B cell (primary cell): Measurements from ENCODE around the gene KLK2. TPM values are rescaled to one million over a fixed set of nuclear protein-coding genes. Genes with fewer than 3 reads are reported as not detected.

Source experiments
- ATAC-seq: fragments of 200-7000 bp; cut with Tn5 transposase; one replicate; pipeline ENCODE4 v1.10.0; 2021; ENCODE audit warnings: low read depth, mild to moderate bottlenecking, moderate number of reproducible peaks, moderate library complexity
- CTCF ChIA-PET: fragments of 350-600 bp; sonication (Branson Sonifier 250); formaldehyde crosslinking; loops from one replicate; lab custom pipeline; 2021; ENCODE audit warnings: antibody characterized with exemption, inconsistent platforms; lab: Charles Lee
- POLR2A ChIA-PET: fragments of 350-600 bp; sonication (Branson Sonifier 250); formaldehyde crosslinking; loops from one replicate; lab custom pipeline; 2021; ENCODE audit warnings: antibody characterized with exemption; lab: Charles Lee
- DNase-seq: peaks from one replicate; pipeline ENCODE4 v3.0.0; 2013
- H2AFZ ChIP-seq: 2 replicates; pipeline ENCODE4 v1.6.1; 2012; ENCODE audit warnings: mild to moderate bottlenecking, low read depth, low read length; ENCODE audit not compliant: insufficient read depth, poor library complexity, severe bottlenecking
- H3K27ac ChIP-seq, 2 donors: 1 replicate in 1 of 2; 2 replicates in 1 of 2; pipeline ENCODE4 v1.5.1; 2012 to 2013; ENCODE audit warnings: low read length in 2 of 2, mild to moderate bottlenecking in 2 of 2, moderate library complexity in 1 of 2
- H3K27me3 ChIP-seq, 4 experiments: fragments of 200-600 bp in 1 of 4; sonication (generic) in 1 of 4; replicated peaks in 1 of 4; 1 replicate in 2 of 4; 2 replicates in 2 of 4; pipeline versions ENCODE4 v1.6.1 to v1.7.0; 2013 to 2016; ENCODE audit warnings: low read length in 3 of 4, mild to moderate bottlenecking in 2 of 4, mixed read lengths in 1 of 4, moderate library complexity in 1 of 4; ENCODE audit not compliant: insufficient read depth in 4 of 4, control insufficient read depth in 3 of 4; ENCODE audit errors: control extremely low read depth in 1 of 4
- H3K36me3 ChIP-seq, 2 experiments: replicated peaks in 1 of 2; 1 replicate in 1 of 2; 2 replicates in 1 of 2; pipeline versions ENCODE4 v1.6.1 to v1.7.1; 2013; ENCODE audit warnings: low read length in 1 of 2; ENCODE audit not compliant: insufficient read depth in 2 of 2, control insufficient read depth in 1 of 2; ENCODE audit errors: control extremely low read depth in 1 of 2, extremely low read depth in 1 of 2
- H3K4me1 ChIP-seq, 2 donors: fragments of 200-600 bp in 1 of 2; sonication (generic) in 1 of 2; 1 replicate in 1 of 2; 2 replicates in 1 of 2; pipeline versions ENCODE4 v1.5.1 to v1.6.1; 2013 to 2017; ENCODE audit warnings: low read length in 2 of 2; ENCODE audit not compliant: control insufficient read depth in 2 of 2, insufficient read depth in 2 of 2
- H3K4me2 ChIP-seq: replicated peaks from 2 replicates; pipeline ENCODE3; 2012; ENCODE audit warnings: mild to moderate bottlenecking, low read depth, low read length; ENCODE audit not compliant: poor library complexity, severe bottlenecking
- H3K4me3 ChIP-seq, 5 experiments: fragments of 200-600 bp in 1 of 5; sonication (generic) in 1 of 5; 1 replicate in 3 of 5; 2 replicates in 2 of 5; pipeline versions ENCODE4 v1.5.1 to v1.7.0; 2011 to 2016; ENCODE audit warnings: low read length in 4 of 5, mild to moderate bottlenecking in 4 of 5, low read depth in 2 of 5, control low read depth in 1 of 5, moderate library complexity in 1 of 5; ENCODE audit not compliant: insufficient read depth in 1 of 5; ENCODE audit errors: control extremely low read depth in 1 of 5, extremely low read depth in 1 of 5
- H3K79me2 ChIP-seq: fragments of 200-600 bp; sonication (generic); one replicate; pipeline ENCODE4 v1.6.0; 2016; ENCODE audit warnings: low read length; ENCODE audit not compliant: control insufficient read depth, insufficient read depth
- H3K9ac ChIP-seq: fragments of 200-600 bp; sonication (generic); 2 replicates; pipeline ENCODE4 v1.6.1; 2017; ENCODE audit warnings: mild to moderate bottlenecking, low read length, moderate library complexity
- H3K9me3 ChIP-seq, 3 donors: one replicate each; pipeline versions ENCODE4 v1.6.1 to v1.7.1; 2013; ENCODE audit warnings: low read length in 2 of 3; ENCODE audit not compliant: control insufficient read depth in 2 of 3, insufficient read depth in 1 of 3; ENCODE audit errors: control extremely low read depth in 1 of 3
- H4K20me1 ChIP-seq: 2 replicates; pipeline ENCODE4 v1.6.0; 2012; ENCODE audit warnings: mild to moderate bottlenecking, low read length; ENCODE audit not compliant: insufficient read depth, control insufficient read depth, poor library complexity, severe bottlenecking
- H3K27ac Mint-ChIP-seq: one replicate; pipeline ENCODE4 v1.8.0; 2021; ENCODE audit warnings: mixed read lengths
- H3K27me3 Mint-ChIP-seq: one replicate; pipeline ENCODE4 v1.8.0; 2021; ENCODE audit warnings: mixed read lengths
- H3K4me1 Mint-ChIP-seq: one replicate; pipeline ENCODE4 v1.8.0; 2021; ENCODE audit warnings: mixed read lengths
- H3K4me3 Mint-ChIP-seq: one replicate; pipeline ENCODE4 v1.8.0; 2021; ENCODE audit warnings: mixed read lengths
- H3K9me3 Mint-ChIP-seq: one replicate; pipeline ENCODE4 v1.8.0; 2022; ENCODE audit warnings: mixed read lengths; ENCODE audit not compliant: insufficient read depth
- EZH2 ChIP-seq: IDR thresholded peaks from 2 replicates; pipeline ENCODE4 v1.6.1; 2012; ENCODE audit warnings: borderline replicate concordance, low read depth, mild to moderate bottlenecking, moderate library complexity, low read length; ENCODE audit not compliant: insufficient read depth, poor library complexity, severe bottlenecking
- WGBS: methylation state at CpG from one replicate; pipeline ENCODE4 v1.1.5; 2013; ENCODE audit warnings: missing lambda C conversion rate; ENCODE audit not compliant: insufficient coverage; 5-methylcytosine and 5-hydroxymethylcytosine counted together
- intact Hi-C: fragments of 100-400 bp; cut with micrococcal nuclease; formaldehyde crosslinking; loops from one replicate; pipeline ENCODE4 v1.10.0; 2022
- polyA plus RNA-seq: library from polyadenylated mRNA; depleted of rRNA; stranded (reverse); fragments of >200 nt; gene quantifications from 2 replicates; pipeline ENCODE4 v1.2.3, GENCODE V29; 2012
- total RNA-seq, 2 donors: library from RNA; stranded (reverse); fragments of 120-200 nt in 1 of 2; gene quantifications; 1 replicate in 1 of 2; 2 replicates in 1 of 2; pipeline versions ENCODE4 v1.2.3 to v1.2.4, GENCODE V29; 2013 to 2022
- TF ChIP-seq, protein P1 (sequence below): fragments of 200-600 bp; IDR thresholded peaks from one replicate; pipeline ENCODE4 v1.8.0; 2022; ENCODE audit warnings: antibody characterized with exemption, mild to moderate bottlenecking

The KLK2 gene
- total and polyA plus RNA-seq, 2 donors (not counting 1 experiment from before 2014, with no cell fraction given): 0.60 to 1.7 TPM

DNA sequence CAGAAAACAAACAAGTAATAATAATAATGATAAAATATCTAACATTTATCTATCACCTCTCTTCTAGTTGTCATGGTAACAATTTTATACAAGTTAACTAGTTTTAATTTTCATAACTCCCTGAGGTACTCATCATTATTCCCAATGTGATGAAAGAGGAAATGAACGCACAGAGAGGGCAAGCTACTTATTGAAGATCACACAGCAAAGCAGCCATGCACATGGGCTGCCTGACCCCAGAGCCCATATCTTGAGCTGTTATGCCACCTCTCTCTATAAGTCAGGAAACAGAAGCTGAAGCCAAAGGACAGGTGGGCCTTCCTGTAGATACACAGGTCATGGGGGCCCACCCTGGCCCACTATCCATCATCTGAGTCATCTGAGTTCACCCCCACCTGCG is 42.8 kb downstream of the KLK2 start:
- no peak overlapping the region for H3K27ac Mint-ChIP-seq
- no peak overlapping the region for H3K4me3 Mint-ChIP-seq
- peaks cover 0 to 2% (median 0%) of the 10 kb centered on the region in 3 donors for H3K9me3 ChIP-seq
- no peaks in the 10 kb centered on the region for H4K20me1 ChIP-seq
- no peaks in the 10 kb centered on the region for H3K9me3 Mint-ChIP-seq
- H3K27me3 Mint-ChIP-seq: peaks cover 22% of the 10 kb centered on the region
- no peak overlapping the region for H3K4me3 ChIP-seq
- no peak for ATAC-seq
- POLR2A ChIA-PET: no interaction called here
- intact Hi-C loops: no loop called here
- no peak overlapping the region for H3K27ac ChIP-seq
- no peak overlapping the region for H2AFZ ChIP-seq
- H3K27me3 ChIP-seq: peaks cover 0 to 32% (median 10%) of the 10 kb centered on the region in 4 experiments
- no peak for DNase-seq
- no peak overlapping the region for H3K9ac ChIP-seq
- H3K4me1 ChIP-seq: no peaks in the 10 kb centered on the region
- no peaks in the 10 kb centered on the region for H3K79me2 ChIP-seq
- no peak for TF ChIP-seq EZH2
- TF ChIP-seq, protein P1, sequence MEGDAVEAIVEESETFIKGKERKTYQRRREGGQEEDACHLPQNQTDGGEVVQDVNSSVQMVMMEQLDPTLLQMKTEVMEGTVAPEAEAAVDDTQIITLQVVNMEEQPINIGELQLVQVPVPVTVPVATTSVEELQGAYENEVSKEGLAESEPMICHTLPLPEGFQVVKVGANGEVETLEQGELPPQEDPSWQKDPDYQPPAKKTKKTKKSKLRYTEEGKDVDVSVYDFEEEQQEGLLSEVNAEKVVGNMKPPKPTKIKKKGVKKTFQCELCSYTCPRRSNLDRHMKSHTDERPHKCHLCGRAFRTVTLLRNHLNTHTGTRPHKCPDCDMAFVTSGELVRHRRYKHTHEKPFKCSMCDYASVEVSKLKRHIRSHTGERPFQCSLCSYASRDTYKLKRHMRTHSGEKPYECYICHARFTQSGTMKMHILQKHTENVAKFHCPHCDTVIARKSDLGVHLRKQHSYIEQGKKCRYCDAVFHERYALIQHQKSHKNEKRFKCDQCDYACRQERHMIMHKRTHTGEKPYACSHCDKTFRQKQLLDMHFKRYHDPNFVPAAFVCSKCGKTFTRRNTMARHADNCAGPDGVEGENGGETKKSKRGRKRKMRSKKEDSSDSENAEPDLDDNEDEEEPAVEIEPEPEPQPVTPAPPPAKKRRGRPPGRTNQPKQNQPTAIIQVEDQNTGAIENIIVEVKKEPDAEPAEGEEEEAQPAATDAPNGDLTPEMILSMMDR: no peak
- CTCF ChIA-PET: no interaction called here
- H3K4me2 ChIP-seq: no peak overlapping the region
- H3K4me1 Mint-ChIP-seq: no peaks in the 10 kb centered on the region
- WGBS: no CpG with 5 or more reads among the region's 2 CpGs
- H3K36me3 ChIP-seq: no peaks in the 10 kb centered on the region

GRCh38 chr19:50921426-50922316 is 48.4 kb downstream of the KLK2 start:
- Histone ChIP-seq H3K27ac (no peak overlapping the region), H3K4me2 (no peak overlapping the region), H4K20me1 (no peaks in the 10 kb centered on the region), H3K27me3 (peaks cover 0 to 11% (median 5%) of the 10 kb centered on the region in 4 experiments), H3K4me1 (peaks cover 8 to 11% of the 10 kb centered on the region in 2 donors), H3K79me2 (no peaks in the 10 kb centered on the region), H3K9ac (no peak overlapping the region), H3K36me3 (no peaks in the 10 kb centered on the region), H2AFZ (peak overlapping the region; percentile 44), H3K9me3 (peaks cover 0 to 3% (median 0%) of the 10 kb centered on the region in 3 donors), H3K4me3 (no peak overlapping the region)
- DNase-seq (no peak), ATAC-seq (peak; percentile 35)
- no peak for TF ChIP-seq EZH2
- TF ChIP-seq, protein P1: no peak
- peaks cover 45% of the 10 kb centered on the region for H3K27me3 Mint-ChIP-seq
- peak overlapping the region; percentile 37 for H3K27ac Mint-ChIP-seq
- WGBS: 0% methylated on average over 6 of the region's 12 CpGs
- POLR2A ChIA-PET: interaction anchor here (0.8 kb wide), 1 partner anchor 117 kb away, joined by 8 read pairs; no protein-coding TSS in a partner anchor
- CTCF ChIA-PET: interaction anchor here (0.5 to 2.7 kb wide), 46 partner anchors 9 to 786 kb away, joined by 3 to 29 read pairs (median 4); partner anchors contain the start of genes CLEC11A and KLK15
- peak overlapping the region; percentile 36 for H3K4me3 Mint-ChIP-seq
- H3K4me1 Mint-ChIP-seq: peaks cover 11% of the 10 kb centered on the region
- H3K9me3 Mint-ChIP-seq: no peaks in the 10 kb centered on the region
- intact Hi-C loops: loop anchor here (1.0 to 2.0 kb wide), 6 partner anchors 25 to 669 kb away; no protein-coding TSS in a partner anchor
